K562 (cell line): ENCODE results near the gene BPI. TPM values are rescaled to one million over a fixed set of nuclear protein-coding genes. Genes with fewer than 3 reads are reported as not detected.

Source experiments
- ATAC-seq: fragments of 200-7000 bp; cut with Tn5 transposase; 3 replicates; pipeline ENCODE4 v1.9.1; 2020; ENCODE audit warnings: moderate library complexity
- BruUV-seq: library from RNA; stranded (reverse); fragments of 400-500 nt; replicated peaks from 2 replicates; lab custom pipeline; 2021; lab: Mats Ljungman, UMichigan
- CTCF ChIA-PET: fragments of 300-600 bp; formaldehyde crosslinking; extraction: SDS; loops from one replicate; lab custom pipeline; 2021; ENCODE audit warnings: low intra/inter-chr PET ratio; lab: Yijun Ruan, JAX
- POLR2A ChIA-PET: fragments of 300-600, 350-650 bp; sonication (Branson Sonifier 250); formaldehyde crosslinking; extraction: SDS; loops from one replicate; lab custom pipeline; 2021; ENCODE audit warnings: antibody characterized with exemption, inconsistent platforms; lab: Yijun Ruan, JAX
- DNase-seq, 4 experiments: peaks; one replicate each; pipeline versions ENCODE4 v3.0.0 to v3.0.0-alpha.2; 2011 to 2018; ENCODE audit warnings: low spot score in 3 of 4, mixed read lengths in 3 of 4; ENCODE audit errors: extremely low read depth in 1 of 4
- FAIRE-seq: peaks from 2 replicates; lab custom pipeline; 2011; peaks lifted over from hg19 to GRCh38; lab: Jason Lieb, UNC
- H2AFZ ChIP-seq: 2 replicates; pipeline ENCODE4 v1.6.0; 2011; ENCODE audit warnings: low read depth, low read length, control low read depth, inconsistent platforms
- H3K27ac ChIP-seq: fragments of 200-600 bp; 3 replicates; pipeline ENCODE4 v1.8.0; 2011; ENCODE audit warnings: low read depth, mild to moderate bottlenecking, control low read depth, inconsistent platforms, low read length, moderate library complexity, mixed read lengths; ENCODE audit errors: extremely low read depth
- H3K27me3 ChIP-seq, 2 experiments: fragments of 300-600 bp in 1 of 2; 2 replicates in 1 of 2; 3 replicates in 1 of 2; pipeline versions ENCODE4 v1.6.0 to v1.8.0; 2011; ENCODE audit warnings: inconsistent platforms in 2 of 2, low read length in 2 of 2, mild to moderate bottlenecking in 1 of 2, mixed read lengths in 1 of 2, moderate library complexity in 1 of 2; ENCODE audit not compliant: control insufficient read depth in 2 of 2, insufficient read depth in 2 of 2
- H3K36me3 ChIP-seq: fragments of 300-600 bp; 3 replicates; pipeline ENCODE4 v1.8.0; 2011; ENCODE audit warnings: mild to moderate bottlenecking, low read length, inconsistent platforms; ENCODE audit not compliant: control insufficient read depth, insufficient read depth
- H3K4me1 ChIP-seq, 2 experiments: fragments of 200-600 bp in 1 of 2; replicated peaks in 1 of 2; 2 replicates in 1 of 2; 3 replicates in 1 of 2; pipeline versions ENCODE4 v1.5.1 to v1.8.0; 2011; ENCODE audit warnings: inconsistent platforms in 2 of 2, low read length in 2 of 2, mild to moderate bottlenecking in 1 of 2, mixed read lengths in 1 of 2, moderate library complexity in 1 of 2; ENCODE audit not compliant: control insufficient read depth in 2 of 2, insufficient read depth in 2 of 2
- H3K4me2 ChIP-seq: 2 replicates; pipeline ENCODE4 v1.6.1; 2011; ENCODE audit warnings: low read length, control low read depth, inconsistent platforms, mixed read lengths; ENCODE audit not compliant: insufficient read depth
- H3K4me3 ChIP-seq: fragments of 200-600 bp; sonication (generic), shearing (Covaris generic); 2 replicates; pipeline ENCODE4 v1.5.1; 2016; ENCODE audit warnings: control low read depth, inconsistent platforms
- H3K79me2 ChIP-seq: fragments of 200-600 bp; 3 replicates; pipeline ENCODE4 v1.8.0; 2011; ENCODE audit warnings: low read length, inconsistent platforms; ENCODE audit not compliant: control insufficient read depth, insufficient read depth
- H3K9ac ChIP-seq, 2 experiments: 2 replicates each; pipeline versions ENCODE4 v1.6.0 to v1.6.1; 2011; ENCODE audit warnings: low read depth in 2 of 2, low read length in 2 of 2, control low read depth in 1 of 2, inconsistent platforms in 1 of 2, mild to moderate bottlenecking in 1 of 2, mixed read lengths in 1 of 2; ENCODE audit not compliant: insufficient read depth in 1 of 2
- H3K9me1 ChIP-seq: one replicate; pipeline ENCODE4 v1.6.0; 2011; ENCODE audit warnings: inconsistent platforms, mild to moderate bottlenecking, low read length, moderate library complexity; ENCODE audit not compliant: control insufficient read depth, insufficient read depth
- H3K9me3 ChIP-seq: replicated peaks from 2 replicates; pipeline ENCODE4 v1.5.1; 2011; ENCODE audit warnings: low read depth, low read length, inconsistent platforms; ENCODE audit not compliant: control insufficient read depth, insufficient read depth
- H4K20me1 ChIP-seq: replicated peaks from 2 replicates; pipeline ENCODE4 v1.6.1; 2011; ENCODE audit warnings: low read length, inconsistent platforms, mixed read lengths; ENCODE audit not compliant: control insufficient read depth, insufficient read depth
- ATF7 ChIP-seq: fragments of 450-650 bp; IDR thresholded peaks from 2 replicates; pipeline ENCODE4 v1.7.1; 2014; ENCODE audit warnings: mild to moderate bottlenecking, moderate library complexity
- CBX8 ChIP-seq: fragments of 200-600 bp; sonication (generic); IDR thresholded peaks from 2 replicates; pipeline ENCODE4 v1.6.1; 2012; ENCODE audit warnings: borderline replicate concordance, mixed run types, low read depth, mild to moderate bottlenecking, moderate library complexity, mixed read lengths, low read length, control low read depth, inconsistent platforms; ENCODE audit not compliant: poor library complexity, severe bottlenecking; ENCODE audit errors: extremely low read depth
- DACH1 ChIP-seq: fragments of 450-650 bp; IDR thresholded peaks from 2 replicates; pipeline ENCODE4 v1.6.1; 2018; ENCODE audit not compliant: partially characterized antibody
- DIDO1 ChIP-seq: fragments of 450-650 bp; IDR thresholded peaks from 2 replicates; pipeline ENCODE4 v1.6.1; 2016; ENCODE audit warnings: low read depth, missing biosample characterization, missing genetic modification characterization
- ESRRB ChIP-seq: fragments of 250-450 bp; sonication (Bioruptor Pico); IDR thresholded peaks from 2 replicates; pipeline ENCODE4 v1.5.0; 2020; ENCODE audit warnings: mild to moderate bottlenecking, moderate library complexity, borderline replicate concordance
- FOS ChIP-seq: IDR thresholded peaks from 3 replicates; pipeline ENCODE4 v1.6.1; 2011; ENCODE audit not compliant: insufficient read length; ENCODE audit errors: extremely low read depth
- GABPB2 ChIP-seq: fragments of 250-450 bp; sonication (Bioruptor Pico); conservative IDR thresholded peaks from 2 replicates; pipeline ENCODE4 v1.5.1; 2021; ENCODE audit warnings: mild to moderate bottlenecking
- MEF2D ChIP-seq: conservative IDR thresholded peaks from 2 replicates; pipeline ENCODE4 v1.6.1; 2016; ENCODE audit warnings: low read depth, missing genetic modification characterization, missing compliant biosample characterization
- NFRKB ChIP-seq: fragments of 450-650 bp; IDR thresholded peaks from 2 replicates; pipeline ENCODE4 v1.6.1; 2016; ENCODE audit warnings: low read depth
- PHTF2 ChIP-seq: fragments of 250-450 bp; sonication (Bioruptor Pico); IDR thresholded peaks from 2 replicates; pipeline ENCODE4 v1.5.0; 2021; ENCODE audit warnings: mild to moderate bottlenecking
- PTBP1 ChIP-seq: fragments of 200-400 bp; formaldehyde crosslinking; IDR thresholded peaks from 2 replicates; pipeline ENCODE4 v1.6.1; 2017; ENCODE audit warnings: low read depth, low read length
- SMARCE1 ChIP-seq: fragments of 450-650 bp; IDR thresholded peaks from 2 replicates; pipeline ENCODE4 v1.7.1; 2016; ENCODE audit warnings: mild to moderate bottlenecking
- YY1 ChIP-seq, 3 experiments: IDR thresholded peaks; 2 replicates each; pipeline ENCODE4 v1.6.1; 2011; ENCODE audit warnings: low read length in 2 of 3, mild to moderate bottlenecking in 2 of 3, moderate library complexity in 2 of 3, borderline replicate concordance in 1 of 3, control low read depth in 1 of 3, low read depth in 1 of 3; ENCODE audit not compliant: insufficient read depth in 3 of 3, insufficient replicate concordance in 2 of 3, control insufficient read depth in 1 of 3, insufficient read length in 1 of 3; ENCODE audit errors: extremely low read depth in 1 of 3
- ZNF174 ChIP-seq: fragments of 250-450 bp; sonication (Bioruptor Pico); IDR thresholded peaks from 2 replicates; pipeline ENCODE4 v1.4.0; 2020; ENCODE audit warnings: mild to moderate bottlenecking
- WGBS: fragments of 100-300 bp; shearing (Covaris generic); methylation state at CpG from one replicate; pipeline ENCODE4 v1.1.6; 2016; ENCODE audit warnings: low coverage, mixed read lengths; ENCODE audit not compliant: insufficient coverage; ENCODE audit errors: missing lambda C conversion rate; 5-methylcytosine and 5-hydroxymethylcytosine counted together
- in situ Hi-C: fragments of 300-500 bp; cut with MboI; formaldehyde crosslinking; loops from 4 replicates; pipeline ENCODE4 v1.15.0; 2018; ENCODE audit warnings: inconsistent platforms, mixed read lengths
- intact Hi-C: fragments of 100-400 bp; cut with micrococcal nuclease; formaldehyde crosslinking; loops from 2 replicates; pipeline ENCODE4 v1.14.2; 2022
- polyA plus RNA-seq, 8 experiments: library from polyadenylated mRNA; depleted of rRNA in 4 of 8; stranded (reverse) in 5 of 8; unstranded in 3 of 8; fragments of >200 nt; fragmentation: Nextera tagmentation in 2 of 8; fragmentation: Illumina TruSeq in 1 of 8; extraction: Ambion mirVana in 2 of 8; extraction: Trizol in 1 of 8; gene quantifications; 2 replicates each; pipeline versions ENCODE4 v1.2.1 to v1.2.3, GENCODE V29; 2011 to 2014; ENCODE audit warnings: inconsistent platforms in 1 of 8, missing spikeins in 1 of 8
- total RNA-seq, 7 experiments: library from RNA; depleted of rRNA in 6 of 7; stranded (reverse); fragments of >200 nt in 6 of 7; fragmentation: Illumina TruSeq in 2 of 7; extraction: Trizol in 2 of 7; gene quantifications; 2 replicates each; pipeline versions ENCODE4 v1.2.1 to v1.2.3, GENCODE V29; 2011 to 2021; ENCODE audit warnings: low replicate concordance in 1 of 7
- TF ChIP-seq, protein P1 (sequence below), 3 experiments: IDR thresholded peaks in 2 of 3; conservative IDR thresholded peaks in 1 of 3; 2 replicates each; pipeline ENCODE4 v1.5.1; 2011 to 2012; ENCODE audit warnings: low read length in 3 of 3, mild to moderate bottlenecking in 3 of 3, control low read depth in 2 of 3, improper control_type of control experiment in 1 of 3, inconsistent platforms in 1 of 3, low read depth in 1 of 3, mixed read lengths in 1 of 3, moderate library complexity in 1 of 3; ENCODE audit not compliant: insufficient read depth in 2 of 3
- TF ChIP-seq, protein P2 (sequence below): IDR thresholded peaks from 2 replicates; pipeline ENCODE4 v1.6.1; 2016; ENCODE audit warnings: missing genetic modification characterization, missing compliant biosample characterization

The BPI gene
- total and polyA plus RNA-seq, 9 of the 15 experiments (the other 6 are each of a cell fraction or from before 2014, with no cell fraction given) = not detected

DNA sequence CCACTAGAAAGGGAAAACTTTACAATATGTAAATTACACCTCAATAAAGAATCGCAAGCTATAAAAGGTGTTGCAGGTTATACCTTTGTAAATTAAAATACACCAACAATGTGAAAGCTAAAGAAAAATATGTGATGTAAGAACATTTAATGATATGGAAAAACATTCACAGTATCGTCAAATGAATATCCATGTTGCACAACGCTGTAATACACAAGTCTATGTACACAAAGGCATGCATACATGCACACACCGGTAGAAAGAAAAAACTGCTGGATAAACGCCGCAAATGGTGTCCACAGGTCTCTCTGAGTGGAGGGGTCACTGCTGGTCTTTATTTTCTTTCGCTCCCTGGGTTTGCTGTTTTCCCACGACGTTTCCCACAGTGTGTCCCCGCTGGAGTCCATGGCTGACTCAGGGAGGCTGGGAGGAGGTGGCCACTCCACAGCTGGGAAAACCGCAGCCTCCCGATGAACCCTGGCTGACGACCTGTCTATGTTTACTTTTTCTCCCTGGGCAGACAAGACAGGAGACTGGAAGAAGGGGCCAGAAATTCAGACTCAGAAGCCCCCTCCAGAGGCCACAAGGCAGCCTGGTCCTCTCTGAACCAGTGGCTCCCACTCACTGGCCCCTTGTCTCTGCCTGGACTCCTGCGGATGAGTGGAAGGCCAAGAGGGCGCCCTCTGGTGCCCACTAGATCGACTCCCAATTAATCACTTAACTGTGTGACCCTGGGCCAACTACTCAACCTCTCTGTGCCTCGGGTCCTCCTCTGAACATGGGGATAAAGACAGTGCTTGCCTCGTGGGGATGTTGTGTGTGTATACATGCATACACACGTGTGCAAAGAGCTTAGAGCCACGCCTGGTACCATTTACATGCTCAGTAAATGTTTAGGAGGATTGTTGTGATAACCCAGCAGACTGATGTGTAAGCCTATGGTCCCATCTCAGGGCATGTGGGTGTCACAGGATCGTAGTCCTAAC, 12.8 kb upstream of the BPI start:
- H3K9me3 ChIP-seq = no peaks in the 10 kb centered on the region
- DNase-seq (peak; percentile 38 to 51 (median 48)), FAIRE-seq (peak; percentile 52), ATAC-seq (peak; percentile 91)
- H3K79me2 ChIP-seq = no peaks in the 10 kb centered on the region
- H3K4me3 ChIP-seq = no peak overlapping the region
- no peak overlapping the region for H2AFZ ChIP-seq
- no peaks in the 10 kb centered on the region; a peak in 1 of 5 replicates for H3K4me1 ChIP-seq
- H3K27me3 ChIP-seq = peaks cover 50 to 70% of the 10 kb centered on the region in 2 experiments
- 1% methylated on average over 21 of the region's 21 CpGs for WGBS
- H4K20me1 ChIP-seq = no peaks in the 10 kb centered on the region; the same call in 1 of the 2 replicates
- no peaks in the 10 kb centered on the region for H3K36me3 ChIP-seq
- CTCF ChIA-PET = interaction anchor here (0.6 kb wide), 1 partner anchor 34 kb away, joined by 5 read pairs; no protein-coding TSS in a partner anchor
- in situ Hi-C loops (no loop called here), intact Hi-C loops (no loop called here)
- POLR2A ChIA-PET = interaction anchor here (0.5 to 1.0 kb wide), 3 partner anchors 10 to 106 kb away, joined by 3 read pairs; no protein-coding TSS in a partner anchor
- BruUV-seq = no TSS peak
- no peak overlapping the region for H3K4me2 ChIP-seq
- H3K27ac ChIP-seq = no peak overlapping the region
- no peaks in the 10 kb centered on the region for H3K9me1 ChIP-seq
- no peak overlapping the region for H3K9ac ChIP-seq
- TF ChIP-seq SMARCE1 = no peak
- TF ChIP-seq ZNF174 (CRISPR knock-in tag) = no peak
- no peak for TF ChIP-seq DACH1
- no peak for TF ChIP-seq NFRKB
- TF ChIP-seq, protein P1, sequence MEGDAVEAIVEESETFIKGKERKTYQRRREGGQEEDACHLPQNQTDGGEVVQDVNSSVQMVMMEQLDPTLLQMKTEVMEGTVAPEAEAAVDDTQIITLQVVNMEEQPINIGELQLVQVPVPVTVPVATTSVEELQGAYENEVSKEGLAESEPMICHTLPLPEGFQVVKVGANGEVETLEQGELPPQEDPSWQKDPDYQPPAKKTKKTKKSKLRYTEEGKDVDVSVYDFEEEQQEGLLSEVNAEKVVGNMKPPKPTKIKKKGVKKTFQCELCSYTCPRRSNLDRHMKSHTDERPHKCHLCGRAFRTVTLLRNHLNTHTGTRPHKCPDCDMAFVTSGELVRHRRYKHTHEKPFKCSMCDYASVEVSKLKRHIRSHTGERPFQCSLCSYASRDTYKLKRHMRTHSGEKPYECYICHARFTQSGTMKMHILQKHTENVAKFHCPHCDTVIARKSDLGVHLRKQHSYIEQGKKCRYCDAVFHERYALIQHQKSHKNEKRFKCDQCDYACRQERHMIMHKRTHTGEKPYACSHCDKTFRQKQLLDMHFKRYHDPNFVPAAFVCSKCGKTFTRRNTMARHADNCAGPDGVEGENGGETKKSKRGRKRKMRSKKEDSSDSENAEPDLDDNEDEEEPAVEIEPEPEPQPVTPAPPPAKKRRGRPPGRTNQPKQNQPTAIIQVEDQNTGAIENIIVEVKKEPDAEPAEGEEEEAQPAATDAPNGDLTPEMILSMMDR (IDR thresholded peaks at IDR 0.05 in 2 of 3, conservative IDR thresholded peaks at IDR 0.05 in 1 of 3; ENCODE audit: insufficient read depth in 2 of 3, low read depth in 1 of 3, low read length in 3 of 3) = peak; percentile 59 to 67 (median 61)
- no peak for TF ChIP-seq YY1 (IDR thresholded peaks at IDR 0.05; ENCODE audit: borderline replicate concordance in 1 of 3, control insufficient read depth in 1 of 3, extremely low read depth in 1 of 3, insufficient read depth in 3 of 3, insufficient read length in 1 of 3, insufficient replicate concordance in 2 of 3, low read depth in 1 of 3, low read length in 2 of 3)
- TF ChIP-seq MEF2D (tag) = no peak
- no peak for TF ChIP-seq GABPB2 (CRISPR knock-in tag)
- TF ChIP-seq CBX8 = no peak
- no peak for TF ChIP-seq DIDO1 (tag)
- TF ChIP-seq ATF7 = no peak
- TF ChIP-seq PHTF2 (CRISPR knock-in tag) = no peak
- peak; percentile 83; the same call in 1 of the 2 replicates for TF ChIP-seq PTBP1
- TF ChIP-seq ESRRB = no peak
- no peak for TF ChIP-seq FOS
- TF ChIP-seq, protein P2, sequence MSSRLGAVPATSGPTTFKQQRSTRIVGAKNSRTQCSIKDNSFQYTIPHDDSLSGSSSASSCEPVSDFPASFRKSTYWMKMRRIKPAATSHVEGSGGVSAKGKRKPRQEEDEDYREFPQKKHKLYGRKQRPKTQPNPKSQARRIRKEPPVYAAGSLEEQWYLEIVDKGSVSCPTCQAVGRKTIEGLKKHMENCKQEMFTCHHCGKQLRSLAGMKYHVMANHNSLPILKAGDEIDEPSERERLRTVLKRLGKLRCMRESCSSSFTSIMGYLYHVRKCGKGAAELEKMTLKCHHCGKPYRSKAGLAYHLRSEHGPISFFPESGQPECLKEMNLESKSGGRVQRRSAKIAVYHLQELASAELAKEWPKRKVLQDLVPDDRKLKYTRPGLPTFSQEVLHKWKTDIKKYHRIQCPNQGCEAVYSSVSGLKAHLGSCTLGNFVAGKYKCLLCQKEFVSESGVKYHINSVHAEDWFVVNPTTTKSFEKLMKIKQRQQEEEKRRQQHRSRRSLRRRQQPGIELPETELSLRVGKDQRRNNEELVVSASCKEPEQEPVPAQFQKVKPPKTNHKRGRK (tag) = no peak
